GM13976 (cell line): ENCODE measurements around the gene TPPP2.

ENCODE experiments used
- DNase-seq: peaks from one replicate; pipeline ENCODE4 v3.0.0; 2012; ENCODE audit warnings: low spot score
- in situ Hi-C: fragments of 300-500 bp; cut with MboI; formaldehyde crosslinking; loops from one replicate; pipeline ENCODE4 v1.12.0; 2022; ENCODE audit warnings: low sequenced_read_pairs, mixed read lengths, inconsistent platforms; ENCODE audit not compliant: unreplicated experiment
- TF ChIP-seq, protein P1 (sequence below): IDR thresholded peaks from 2 replicates; pipeline ENCODE4 v1.5.1; 2012; ENCODE audit warnings: borderline replicate concordance, mild to moderate bottlenecking; ENCODE audit not compliant: insufficient read depth; ENCODE audit errors: extremely low read depth, missing control alignments, control extremely low read depth

TPPP2 gene

DNA sequence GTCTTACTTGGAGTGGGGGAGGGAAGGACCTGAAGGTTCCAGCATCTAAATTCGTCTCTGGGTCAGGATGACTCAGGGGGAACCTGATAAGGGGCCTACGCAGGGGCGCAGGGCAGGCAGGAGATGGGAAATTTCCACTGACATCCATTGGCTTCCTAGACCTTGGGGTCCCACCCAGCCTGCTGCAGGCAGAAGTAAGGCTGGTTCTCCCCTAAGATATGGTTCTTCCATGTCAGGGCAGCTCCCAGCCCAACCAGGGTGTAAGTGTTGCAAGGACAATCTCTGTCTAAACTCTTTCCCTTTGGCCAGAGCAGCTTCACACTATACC is 3.1 kb upstream of the TPPP2 start:
- DNase-seq = no peak
- TF ChIP-seq, protein P1, sequence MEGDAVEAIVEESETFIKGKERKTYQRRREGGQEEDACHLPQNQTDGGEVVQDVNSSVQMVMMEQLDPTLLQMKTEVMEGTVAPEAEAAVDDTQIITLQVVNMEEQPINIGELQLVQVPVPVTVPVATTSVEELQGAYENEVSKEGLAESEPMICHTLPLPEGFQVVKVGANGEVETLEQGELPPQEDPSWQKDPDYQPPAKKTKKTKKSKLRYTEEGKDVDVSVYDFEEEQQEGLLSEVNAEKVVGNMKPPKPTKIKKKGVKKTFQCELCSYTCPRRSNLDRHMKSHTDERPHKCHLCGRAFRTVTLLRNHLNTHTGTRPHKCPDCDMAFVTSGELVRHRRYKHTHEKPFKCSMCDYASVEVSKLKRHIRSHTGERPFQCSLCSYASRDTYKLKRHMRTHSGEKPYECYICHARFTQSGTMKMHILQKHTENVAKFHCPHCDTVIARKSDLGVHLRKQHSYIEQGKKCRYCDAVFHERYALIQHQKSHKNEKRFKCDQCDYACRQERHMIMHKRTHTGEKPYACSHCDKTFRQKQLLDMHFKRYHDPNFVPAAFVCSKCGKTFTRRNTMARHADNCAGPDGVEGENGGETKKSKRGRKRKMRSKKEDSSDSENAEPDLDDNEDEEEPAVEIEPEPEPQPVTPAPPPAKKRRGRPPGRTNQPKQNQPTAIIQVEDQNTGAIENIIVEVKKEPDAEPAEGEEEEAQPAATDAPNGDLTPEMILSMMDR = no peak

DNA sequence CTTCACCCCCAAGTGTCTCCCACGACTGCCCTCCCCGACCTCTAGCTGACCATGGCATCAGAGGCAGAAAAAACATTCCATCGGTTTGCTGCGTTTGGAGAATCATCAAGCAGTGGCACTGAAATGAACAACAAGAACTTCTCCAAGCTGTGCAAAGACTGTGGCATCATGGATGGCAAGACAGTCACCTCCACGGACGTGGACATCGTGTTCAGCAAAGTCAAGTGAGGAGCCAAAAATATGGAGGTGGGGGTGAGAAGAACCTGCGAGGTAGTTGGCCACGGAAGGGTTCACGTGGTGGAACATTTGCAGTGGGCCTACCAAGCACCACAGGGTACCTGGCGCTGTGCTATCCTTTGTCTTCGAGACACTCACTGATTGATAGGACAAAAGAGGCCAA is 514 bp downstream of the TPPP2 start:
- no peak for DNase-seq
- in situ Hi-C loops = no loop called here
- TF ChIP-seq, protein P1 = no peak

More for the DNA sequence above, 3.1 kb upstream of the TPPP2 start:
- in situ Hi-C loops = no loop called here

DNA sequence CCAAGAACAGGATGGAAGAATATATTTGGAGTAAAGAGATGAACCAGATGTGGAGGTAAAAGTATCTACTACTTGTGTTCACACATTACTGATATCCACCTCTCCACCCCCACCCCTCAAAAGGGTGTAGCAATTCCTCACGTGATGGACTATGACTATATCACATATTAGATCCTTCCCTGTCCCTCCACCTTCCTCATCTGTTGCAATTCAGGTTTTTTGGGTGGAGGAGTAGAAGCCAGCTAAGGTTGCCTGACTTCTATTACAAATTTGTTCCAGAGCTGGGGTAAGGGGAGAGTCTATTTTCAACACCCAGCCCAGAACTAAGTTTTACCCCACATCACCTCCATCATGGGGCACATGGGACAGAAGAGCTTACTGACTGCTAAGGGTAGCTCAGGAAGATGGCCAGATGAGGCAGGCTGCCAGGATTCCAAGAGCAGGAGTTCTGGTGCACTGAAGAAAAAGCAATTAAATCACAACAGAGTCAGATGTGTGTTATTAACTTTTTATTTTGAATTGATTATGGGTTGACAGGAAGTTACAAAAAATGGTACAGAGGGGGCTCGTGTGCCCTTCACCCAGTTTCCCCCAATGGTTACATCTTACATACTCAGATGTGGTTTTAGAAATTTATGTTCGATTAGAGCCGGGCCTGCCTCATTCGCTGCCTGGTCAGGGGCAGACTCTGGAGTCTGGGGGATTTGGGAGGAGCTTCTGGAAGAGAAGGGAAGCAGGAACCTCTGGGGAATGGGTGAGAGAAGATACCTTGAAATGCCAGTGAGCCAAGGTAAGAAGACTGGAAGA is 2.5 kb downstream of the TPPP2 start:
- TF ChIP-seq, protein P1 = no peak
- no peak for DNase-seq
- in situ Hi-C loops = no loop called here

DNA sequence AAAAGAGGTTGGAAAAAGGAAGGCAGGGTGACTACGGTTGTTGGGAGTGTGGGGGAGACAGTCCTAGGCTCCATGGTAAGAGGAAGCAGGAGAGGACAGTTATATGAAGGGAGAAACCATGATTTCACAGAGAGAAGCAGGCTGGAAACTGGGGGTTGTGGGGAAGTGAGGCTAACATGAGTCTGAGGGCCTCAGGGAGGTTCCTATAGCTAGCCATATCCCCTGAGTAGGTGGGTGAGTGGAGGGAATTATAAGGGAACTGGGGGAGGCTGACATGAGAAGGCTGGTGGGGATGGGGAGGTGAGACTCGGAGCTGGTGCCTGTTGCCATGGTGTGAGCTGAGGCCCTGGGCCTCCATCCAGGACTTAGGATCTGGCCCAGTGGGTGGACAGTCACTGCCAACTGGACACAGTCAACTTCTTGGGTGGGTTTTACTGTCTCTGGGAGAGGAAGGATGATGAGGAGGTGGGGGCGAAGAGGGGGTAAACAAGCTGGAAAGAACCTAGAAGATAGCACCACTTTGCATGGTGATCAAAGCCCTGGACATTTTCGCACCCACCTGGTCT is 3.2 kb downstream of the TPPP2 start:
- no peak for DNase-seq
- TF ChIP-seq, protein P1 = no peak
- in situ Hi-C loops = no loop called here

DNA sequence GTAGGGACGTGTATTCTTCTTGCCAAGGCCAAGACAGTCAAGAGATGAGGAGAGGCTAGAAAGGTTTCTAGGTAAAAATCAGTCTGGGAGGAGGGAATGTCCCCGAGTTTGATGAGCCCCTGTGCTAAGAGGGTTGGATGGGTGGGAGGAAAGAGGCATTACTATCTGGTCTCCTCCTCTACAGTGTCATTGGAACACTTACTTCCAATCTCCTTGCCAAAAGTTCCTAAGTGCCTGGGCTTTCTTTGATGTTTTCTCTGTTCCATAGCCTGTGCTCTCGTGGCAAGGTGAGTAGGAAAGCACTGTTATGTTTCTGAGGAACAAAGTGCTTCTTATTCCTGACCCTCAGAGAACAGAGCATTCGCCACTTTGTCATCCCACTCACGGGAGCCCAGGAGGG is 4.7 kb downstream of the TPPP2 start, which contains the start of gene RNASE13:
RNASE13 (minus strand) TSS at position 101 of the 400 bp plus-strand sequence. CDS start 519 bp downstream, outside the sequence.
- TF ChIP-seq, protein P1 = no peak
- in situ Hi-C loops = no loop called here
- no peak for DNase-seq

DNA sequence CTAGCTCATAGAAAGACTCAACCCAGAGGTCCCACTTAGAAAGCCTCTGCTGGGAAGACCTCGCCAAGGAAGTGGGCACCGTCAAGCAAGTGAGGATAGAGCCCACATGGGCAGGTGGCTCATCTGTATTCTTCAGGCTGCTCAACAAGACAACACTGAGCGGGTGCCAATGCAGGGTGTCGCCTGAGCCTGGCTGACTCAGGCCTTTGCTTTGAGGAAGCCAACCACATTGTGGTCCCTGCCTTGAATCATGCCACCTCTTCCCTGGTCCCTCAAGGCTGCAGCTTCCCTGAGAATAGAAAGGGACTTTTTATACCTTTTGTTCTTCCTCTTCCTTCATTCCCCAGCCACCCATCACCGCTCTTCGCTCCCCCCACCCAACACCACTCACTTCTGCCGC is 6.7 kb downstream of the TPPP2 start:
- DNase-seq = no peak
- TF ChIP-seq, protein P1 = no peak
- in situ Hi-C loops = no loop called here
